GM10248 (cell line): Measurements from ENCODE around the gene NANS.
A peak's percentile ranks its signal among the peaks of the same experiment; 100 is the strongest.

Experiments
- CTCF ChIA-PET: fragments of 300-600 bp; sonication (Branson Sonifier 250); formaldehyde crosslinking; extraction: SDS; loops from one replicate; lab custom pipeline; 2021; ENCODE audit warnings: antibody characterized with exemption; lab: Yijun Ruan, JAX
- POLR2A ChIA-PET: fragments of 350-650 bp; sonication (Branson Sonifier 250); formaldehyde crosslinking; extraction: SDS; loops from one replicate; lab custom pipeline; 2020; ENCODE audit warnings: antibody characterized with exemption; lab: Yijun Ruan, JAX
- DNase-seq: peaks from one replicate; pipeline ENCODE4 v3.0.0; 2012; ENCODE audit errors: extremely low spot score
- TF ChIP-seq, protein P1 (sequence below): IDR thresholded peaks from 2 replicates; pipeline ENCODE4 v1.5.1; 2012; ENCODE audit warnings: mild to moderate bottlenecking, low read depth; ENCODE audit errors: extremely low read depth, missing control alignments, control extremely low read depth

The NANS gene, protein sequence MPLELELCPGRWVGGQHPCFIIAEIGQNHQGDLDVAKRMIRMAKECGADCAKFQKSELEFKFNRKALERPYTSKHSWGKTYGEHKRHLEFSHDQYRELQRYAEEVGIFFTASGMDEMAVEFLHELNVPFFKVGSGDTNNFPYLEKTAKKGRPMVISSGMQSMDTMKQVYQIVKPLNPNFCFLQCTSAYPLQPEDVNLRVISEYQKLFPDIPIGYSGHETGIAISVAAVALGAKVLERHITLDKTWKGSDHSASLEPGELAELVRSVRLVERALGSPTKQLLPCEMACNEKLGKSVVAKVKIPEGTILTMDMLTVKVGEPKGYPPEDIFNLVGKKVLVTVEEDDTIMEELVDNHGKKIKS

DNA sequence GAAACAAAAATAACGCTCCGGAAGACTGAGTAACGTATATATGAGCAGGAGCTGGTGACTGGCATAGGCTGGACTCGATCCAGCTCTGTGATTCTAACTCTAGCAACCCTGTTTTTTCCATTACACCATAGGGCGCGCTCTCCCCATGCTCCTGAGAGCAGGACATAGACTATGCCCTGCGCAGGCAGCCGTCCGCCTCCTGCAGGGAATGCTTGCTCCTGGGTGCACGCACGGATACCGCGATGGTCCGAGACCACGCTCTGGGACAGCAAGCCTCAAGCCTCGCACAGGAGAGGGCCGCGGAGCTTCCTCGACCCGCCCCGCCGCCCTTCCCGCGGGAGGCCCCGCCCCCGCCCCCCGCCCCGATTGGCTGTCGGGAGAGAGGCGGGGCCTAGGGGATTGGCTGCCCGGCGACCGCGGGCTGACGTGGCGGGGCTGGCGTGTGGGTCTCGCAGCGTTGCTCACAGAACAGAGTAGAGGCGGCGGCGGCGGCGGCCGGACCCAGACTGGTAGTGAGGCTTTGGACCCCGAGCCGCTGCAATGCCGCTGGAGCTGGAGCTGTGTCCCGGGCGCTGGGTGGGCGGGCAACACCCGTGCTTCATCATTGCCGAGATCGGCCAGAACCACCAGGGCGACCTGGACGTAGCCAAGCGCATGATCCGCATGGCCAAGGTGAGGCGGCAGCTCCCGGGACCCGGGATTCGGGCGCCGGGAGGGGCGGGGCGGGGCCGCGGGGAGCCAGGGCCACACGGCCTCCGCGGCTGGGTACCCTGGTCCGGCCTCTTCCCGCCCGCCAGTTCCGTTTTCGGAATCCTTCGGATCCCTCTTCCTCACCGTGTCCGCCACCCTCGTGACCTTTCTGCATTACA is at the start of gene NANS:
TSS of gene NANS (plus strand) at position 464 of the 869 bp plus-strand sequence. CDS start at position 541, 77 bp downstream.
- POLR2A ChIA-PET: interaction anchor here (0.6 to 2.2 kb wide), 14 partner anchors 9 to 199 kb away, joined by 3 to 19 read pairs (median 6); partner anchors contain the start of genes ANP32B and TBC1D2

DNA sequence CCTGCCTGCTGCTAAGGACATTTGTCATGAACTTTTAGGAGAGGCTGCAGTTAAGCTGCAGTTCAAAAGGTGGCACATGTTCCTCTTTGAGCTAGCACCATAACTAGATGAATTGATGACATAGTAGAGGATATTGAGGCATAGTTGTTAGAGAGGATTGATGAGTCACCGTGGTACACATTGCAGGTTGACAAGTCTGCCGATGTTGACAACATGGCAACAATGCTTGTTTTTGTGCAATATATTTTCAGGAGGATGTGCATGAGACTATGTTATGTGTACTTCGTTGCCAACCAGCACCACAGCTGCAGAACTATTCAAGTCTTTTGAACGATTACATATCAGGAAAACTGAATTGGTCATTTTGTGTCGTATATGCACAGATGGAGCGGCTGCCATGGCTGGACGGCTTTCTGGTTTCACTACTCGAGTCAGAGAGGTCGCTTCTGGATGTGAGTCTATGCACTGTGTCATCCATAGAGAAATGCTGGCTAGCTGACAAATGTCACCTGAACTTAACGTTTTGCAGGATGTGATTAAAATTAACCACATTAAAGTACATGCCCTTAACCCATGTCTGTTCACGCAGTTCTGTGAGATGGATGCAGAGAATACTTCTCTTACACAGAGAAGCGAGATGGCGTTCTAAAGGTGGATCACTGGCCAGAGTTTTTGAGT is 49.1 kb upstream of the NANS start:
- CTCF ChIA-PET: interaction anchor here (0.8 to 2.1 kb wide), 3 partner anchors 10 to 27 kb away, joined by 3 to 6 read pairs (median 4); partner anchors contain the start of gene ANP32B
- DNase-seq: no peak

More for the DNA sequence above, at the start of gene NANS:
- TF ChIP-seq, protein P1, sequence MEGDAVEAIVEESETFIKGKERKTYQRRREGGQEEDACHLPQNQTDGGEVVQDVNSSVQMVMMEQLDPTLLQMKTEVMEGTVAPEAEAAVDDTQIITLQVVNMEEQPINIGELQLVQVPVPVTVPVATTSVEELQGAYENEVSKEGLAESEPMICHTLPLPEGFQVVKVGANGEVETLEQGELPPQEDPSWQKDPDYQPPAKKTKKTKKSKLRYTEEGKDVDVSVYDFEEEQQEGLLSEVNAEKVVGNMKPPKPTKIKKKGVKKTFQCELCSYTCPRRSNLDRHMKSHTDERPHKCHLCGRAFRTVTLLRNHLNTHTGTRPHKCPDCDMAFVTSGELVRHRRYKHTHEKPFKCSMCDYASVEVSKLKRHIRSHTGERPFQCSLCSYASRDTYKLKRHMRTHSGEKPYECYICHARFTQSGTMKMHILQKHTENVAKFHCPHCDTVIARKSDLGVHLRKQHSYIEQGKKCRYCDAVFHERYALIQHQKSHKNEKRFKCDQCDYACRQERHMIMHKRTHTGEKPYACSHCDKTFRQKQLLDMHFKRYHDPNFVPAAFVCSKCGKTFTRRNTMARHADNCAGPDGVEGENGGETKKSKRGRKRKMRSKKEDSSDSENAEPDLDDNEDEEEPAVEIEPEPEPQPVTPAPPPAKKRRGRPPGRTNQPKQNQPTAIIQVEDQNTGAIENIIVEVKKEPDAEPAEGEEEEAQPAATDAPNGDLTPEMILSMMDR: no peak
- CTCF ChIA-PET: interaction anchor here (1.0 to 4.9 kb wide), 13 partner anchors 9 to 135 kb away, joined by 3 to 22 read pairs (median 5); partner anchors contain the start of genes ANP32B and TRMO
- DNase-seq: peak; percentile 99

DNA sequence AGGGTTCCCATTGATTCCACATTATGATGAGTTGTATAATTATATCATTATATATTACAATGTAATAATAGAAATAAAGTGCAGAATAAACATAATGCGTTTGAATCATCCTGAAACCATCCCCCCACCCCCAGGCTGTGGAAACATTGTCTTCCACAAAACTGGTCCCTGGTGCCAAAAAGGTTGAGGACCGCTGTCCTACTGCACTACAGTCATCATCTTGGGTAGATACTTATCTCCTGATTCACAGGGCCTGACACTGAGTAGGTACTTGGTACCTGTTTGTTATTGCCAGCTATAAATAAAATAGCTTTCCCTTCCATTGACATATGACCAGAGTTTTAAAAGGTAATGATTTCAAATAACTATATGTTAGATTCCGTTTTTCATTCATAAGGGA is 47.8 kb upstream of the NANS start:
- no peak for DNase-seq
- TF ChIP-seq, protein P1: no peak
- POLR2A ChIA-PET: no interaction called here
- CTCF ChIA-PET: no interaction called here

More for the DNA sequence above, 49.1 kb upstream of the NANS start:
- POLR2A ChIA-PET: no interaction called here
- TF ChIP-seq, protein P1: no peak

DNA sequence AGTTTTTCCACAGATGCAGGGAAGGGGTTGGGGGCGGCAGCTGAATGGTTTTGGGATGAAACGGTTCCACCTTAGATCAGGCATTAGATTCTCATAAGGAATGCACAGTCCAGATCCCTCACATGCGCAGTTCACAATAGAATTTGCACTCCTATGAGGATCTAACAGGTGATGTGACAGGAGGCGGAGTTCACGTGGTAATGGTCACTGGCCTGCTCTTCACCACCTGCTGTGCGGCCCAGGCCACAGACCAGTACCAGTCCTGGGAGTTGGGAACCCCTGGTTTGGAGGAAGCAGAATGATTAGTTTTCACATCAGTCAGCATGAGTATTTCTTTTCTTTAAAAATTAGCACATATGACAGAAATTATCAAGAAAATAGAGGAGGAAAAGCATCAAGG is 47.1 kb upstream of the NANS start:
- TF ChIP-seq, protein P1: no peak
- CTCF ChIA-PET: no interaction called here
- no peak for DNase-seq
- POLR2A ChIA-PET: no interaction called here

DNA sequence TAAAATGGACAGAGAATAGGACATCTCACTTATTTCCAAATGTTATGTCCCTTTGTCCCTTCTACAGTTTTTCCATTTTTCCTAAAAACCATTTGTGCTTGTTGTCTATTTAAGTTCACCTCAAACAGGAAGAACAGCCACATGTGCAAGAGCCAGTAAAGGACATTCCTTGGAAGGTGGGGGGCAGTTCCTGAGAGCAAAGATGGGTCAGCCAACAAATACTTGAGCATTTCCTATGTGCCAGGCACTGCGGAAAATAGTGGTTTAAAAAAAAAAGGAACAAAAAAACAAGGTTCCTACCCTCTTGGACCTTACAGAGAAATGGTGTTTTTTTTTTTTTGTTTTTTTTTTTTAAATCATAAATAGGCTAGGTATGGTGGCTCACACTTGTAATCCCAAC is 46.6 kb upstream of the NANS start:
- ChIA-PET CTCF (interaction anchor here (1.0 to 1.4 kb wide), 3 partner anchors 22 to 26 kb away, joined by 3 to 4 read pairs (median 3); partner anchors contain the start of gene ANP32B), POLR2A (no interaction called here)
- TF ChIP-seq, protein P1: no peak
- no peak for DNase-seq
